Subcutaneous abdominal adipose tissue (tissue), 5 donors: Measurements from ENCODE around the gene GNG11.

Experiments used
- H3K27ac ChIP-seq: one replicate; pipeline ENCODE4 v1.7.0; 2013; ENCODE audit warnings: low read depth, mild to moderate bottlenecking, inconsistent platforms, low read length, moderate library complexity
- H3K27me3 ChIP-seq, 5 donors: one replicate each; pipeline ENCODE4 v1.7.0; 2013; ENCODE audit warnings: low read length in 5 of 5, inconsistent platforms in 1 of 5; ENCODE audit not compliant: control insufficient read depth in 5 of 5, insufficient read depth in 4 of 5
- H3K36me3 ChIP-seq, 5 donors: one replicate each; pipeline ENCODE4 v1.7.0; 2013; ENCODE audit warnings: low read length in 5 of 5; ENCODE audit not compliant: control insufficient read depth in 5 of 5, insufficient read depth in 5 of 5
- H3K4me1 ChIP-seq, 5 donors: one replicate each; pipeline ENCODE4 v1.7.0; 2013; ENCODE audit warnings: low read length in 5 of 5, mild to moderate bottlenecking in 3 of 5, moderate library complexity in 1 of 5; ENCODE audit not compliant: control insufficient read depth in 5 of 5, insufficient read depth in 5 of 5
- H3K4me3 ChIP-seq, 5 donors: one replicate each; pipeline ENCODE4 v1.7.0; 2013; ENCODE audit warnings: low read length in 5 of 5, low read depth in 1 of 5
- H3K9ac ChIP-seq, 5 donors: one replicate each; pipeline ENCODE4 v1.7.0; 2013; ENCODE audit warnings: low read length in 5 of 5, mild to moderate bottlenecking in 4 of 5, moderate library complexity in 3 of 5
- H3K9me3 ChIP-seq, 5 donors: one replicate each; pipeline ENCODE4 v1.7.0; 2013; ENCODE audit warnings: low read length in 5 of 5; ENCODE audit not compliant: control insufficient read depth in 5 of 5
- donor health status: healthy.
- donor health status: healthy.
- donor health status: healthy.
- donor health status: healthy.
- donor health status: healthy.

GNG11 gene

GRCh38 chr7:93944673-93945072 is 23.1 kb downstream of the GNG11 start:
- H3K9ac ChIP-seq: no peak overlapping the region
- peaks cover 0 to 31% (median 0%) of the 10 kb centered on the region in 5 donors for H3K4me1 ChIP-seq
- H3K27me3 ChIP-seq: no peaks in the 10 kb centered on the region
- peak overlapping the region; percentile 83 for H3K27ac ChIP-seq
- H3K36me3 ChIP-seq: no peaks in the 10 kb centered on the region
- H3K4me3 ChIP-seq: no peak overlapping the region
- H3K9me3 ChIP-seq: no peaks in the 10 kb centered on the region

GRCh38 chr7:93945083-93945482 is 23.5 kb downstream of the GNG11 start:
- Histone ChIP-seq H3K27ac (peak overlapping the region; percentile 83), H3K27me3 (no peaks in the 10 kb centered on the region), H3K9me3 (no peaks in the 10 kb centered on the region), H3K9ac (peak overlapping the region in 2 of 5 donors; percentile 21 to 24), H3K36me3 (no peaks in the 10 kb centered on the region), H3K4me1 (peaks cover 0 to 33% (median 0%) of the 10 kb centered on the region in 5 donors), H3K4me3 (no peak overlapping the region)

- Histone ChIP-seq H3K4me1 (peaks cover 0 to 34% (median 0%) of the 10 kb centered on the region in 5 donors), H3K36me3 (no peaks in the 10 kb centered on the region), H3K9me3 (no peaks in the 10 kb centered on the region), H3K4me3 (no peak overlapping the region), H3K27ac (peak overlapping the region; percentile 83), H3K9ac (no peak overlapping the region), H3K27me3 (no peaks in the 10 kb centered on the region)
These were observed 24.4 kb downstream of the GNG11 start for GRCh38 chr7:93945756-93946535.

GRCh38 chr7:93948106-93948505 is 26.6 kb downstream of the GNG11 start:
- H3K9ac ChIP-seq: no peak overlapping the region
- H3K27me3 ChIP-seq: no peaks in the 10 kb centered on the region
- H3K36me3 ChIP-seq: no peaks in the 10 kb centered on the region
- H3K4me3 ChIP-seq: no peak overlapping the region
- no peaks in the 10 kb centered on the region for H3K9me3 ChIP-seq
- H3K4me1 ChIP-seq: peaks cover 0 to 34% (median 0%) of the 10 kb centered on the region in 5 donors
- H3K27ac ChIP-seq: no peak overlapping the region

- Histone ChIP-seq H3K27me3 (no peaks in the 10 kb centered on the region), H3K36me3 (no peaks in the 10 kb centered on the region), H3K27ac (peak overlapping the region; percentile 54), H3K9ac (no peak overlapping the region), H3K4me1 (peaks cover 0 to 36% (median 0%) of the 10 kb centered on the region in 5 donors), H3K9me3 (no peaks in the 10 kb centered on the region), H3K4me3 (no peak overlapping the region)
These were observed 27.3 kb downstream of the GNG11 start for GRCh38 chr7:93948873-93949272.

- peaks cover 0 to 31% (median 0%) of the 10 kb centered on the region in 5 donors for H3K4me1 ChIP-seq
- peak overlapping the region; percentile 54 for H3K27ac ChIP-seq
- H3K36me3 ChIP-seq: no peaks in the 10 kb centered on the region
- H3K9me3 ChIP-seq: no peaks in the 10 kb centered on the region
- H3K27me3 ChIP-seq: no peaks in the 10 kb centered on the region
- H3K9ac ChIP-seq: no peak overlapping the region
- H3K4me3 ChIP-seq: no peak overlapping the region
These were observed 27.9 kb downstream of the GNG11 start for GRCh38 chr7:93949423-93949822.

GRCh38 chr7:93955304-93955703 is 33.8 kb downstream of the GNG11 start:
- no peaks in the 10 kb centered on the region for H3K36me3 ChIP-seq
- no peak overlapping the region for H3K4me3 ChIP-seq
- no peak overlapping the region for H3K9ac ChIP-seq
- no peaks in the 10 kb centered on the region for H3K27me3 ChIP-seq
- H3K9me3 ChIP-seq: no peaks in the 10 kb centered on the region
- peaks cover 0 to 8% (median 0%) of the 10 kb centered on the region in 5 donors for H3K4me1 ChIP-seq
- no peak overlapping the region for H3K27ac ChIP-seq

- H3K27me3 ChIP-seq: no peaks in the 10 kb centered on the region
- no peaks in the 10 kb centered on the region for H3K36me3 ChIP-seq
- no peaks in the 10 kb centered on the region for H3K9me3 ChIP-seq
These were observed 36.2 kb downstream of the GNG11 start for GRCh38 chr7:93957767-93958166.

GRCh38 chr7:93958216-93958615 is 36.7 kb downstream of the GNG11 start:
- Histone ChIP-seq H3K36me3 (no peaks in the 10 kb centered on the region), H3K27me3 (no peaks in the 10 kb centered on the region), H3K9me3 (no peaks in the 10 kb centered on the region), H3K9ac (no peak overlapping the region), H3K27ac (no peak overlapping the region), H3K4me3 (peak overlapping the region in 1 of 5 donors; percentile 2), H3K4me1 (peaks cover 0 to 8% (median 0%) of the 10 kb centered on the region in 5 donors)

More at GRCh38 chr7:93957767-93958166, 36.2 kb downstream of the GNG11 start:
- H3K27ac ChIP-seq: no peak overlapping the region
- H3K4me1 ChIP-seq: peaks cover 0 to 8% (median 0%) of the 10 kb centered on the region in 5 donors
- no peak overlapping the region for H3K9ac ChIP-seq
- H3K4me3 ChIP-seq: no peak overlapping the region

GRCh38 chr7:93958651-93959050 is 37.1 kb downstream of the GNG11 start:
- Histone ChIP-seq H3K27ac (no peak overlapping the region), H3K9ac (no peak overlapping the region), H3K4me3 (peak overlapping the region in 1 of 5 donors; percentile 2), H3K4me1 (peaks cover 0 to 6% (median 0%) of the 10 kb centered on the region in 5 donors), H3K27me3 (no peaks in the 10 kb centered on the region), H3K36me3 (no peaks in the 10 kb centered on the region), H3K9me3 (no peaks in the 10 kb centered on the region)
